ENCODE measurements around the gene CPEB2.

Gene CPEB2

GRCh38 chr4:15104825-15105224 lies 102.5 kb downstream of the CPEB2 start:
- Histone ChIP-seq H3K79me2 (ENCODE audit: insufficient read depth, low read length) (no peaks in the 10 kb centered on the region), H3K4me3 (ENCODE audit: insufficient read depth, low read length, poor library complexity, severe bottlenecking) (no peak overlapping the region), H3K4me2 (ENCODE audit: low read depth, low read length, poor library complexity, severe bottlenecking) (no peak overlapping the region), H4K20me1 (ENCODE audit: low read depth, low read length) (no peaks in the 10 kb centered on the region), H3K9me3 (ENCODE audit: insufficient read depth, low read length) (no peaks in the 10 kb centered on the region), H2AFZ (ENCODE audit: low read depth, low read length, severe bottlenecking) (no peak overlapping the region), H3K27ac (ENCODE audit: low read depth, low read length) (no peak overlapping the region), H3K36me3 (ENCODE audit: low read length) (no peaks in the 10 kb centered on the region), H3K9ac (ENCODE audit: low read length) (no peak overlapping the region), H3F3A (ENCODE audit: insufficient read depth) (no peaks in the 10 kb centered on the region), H3K9me2 (replicated peaks; ENCODE audit: insufficient read depth, low read length) (no peaks in the 10 kb centered on the region), H3K27me3 (ENCODE audit: low read length) (no peaks in the 10 kb centered on the region)
- TF ChIP-seq CTCF (IDR thresholded peaks at IDR 0.05; ENCODE audit: insufficient read depth, low read length, poor library complexity, severe bottlenecking) (no peak), EZH2phosphoT487 (conservative IDR thresholded peaks at IDR 0.05; ENCODE audit: low read length) (no peak)

GRCh38 chr4:15106399-15106798 lies 104.1 kb downstream of the CPEB2 start:
- Histone ChIP-seq H3K4me3 (ENCODE audit: insufficient read depth, low read length, poor library complexity, severe bottlenecking) (no peak overlapping the region), H2AFZ (ENCODE audit: low read depth, low read length, severe bottlenecking) (no peak overlapping the region), H3F3A (ENCODE audit: insufficient read depth) (no peaks in the 10 kb centered on the region), H3K79me2 (ENCODE audit: insufficient read depth, low read length) (no peaks in the 10 kb centered on the region), H3K36me3 (ENCODE audit: low read length) (no peaks in the 10 kb centered on the region), H4K20me1 (ENCODE audit: low read depth, low read length) (no peaks in the 10 kb centered on the region), H3K9ac (ENCODE audit: low read length) (no peak overlapping the region), H3K9me2 (replicated peaks; ENCODE audit: insufficient read depth, low read length) (no peaks in the 10 kb centered on the region), H3K9me3 (ENCODE audit: insufficient read depth, low read length) (no peaks in the 10 kb centered on the region), H3K27ac (ENCODE audit: low read depth, low read length) (no peak overlapping the region), H3K27me3 (ENCODE audit: low read length) (no peaks in the 10 kb centered on the region), H3K4me2 (ENCODE audit: low read depth, low read length, poor library complexity, severe bottlenecking) (no peak overlapping the region)
- TF ChIP-seq EZH2phosphoT487 (conservative IDR thresholded peaks at IDR 0.05; ENCODE audit: low read length): no peak
- no peak for TF ChIP-seq CTCF (IDR thresholded peaks at IDR 0.05; ENCODE audit: insufficient read depth, low read length, poor library complexity, severe bottlenecking)

DNA sequence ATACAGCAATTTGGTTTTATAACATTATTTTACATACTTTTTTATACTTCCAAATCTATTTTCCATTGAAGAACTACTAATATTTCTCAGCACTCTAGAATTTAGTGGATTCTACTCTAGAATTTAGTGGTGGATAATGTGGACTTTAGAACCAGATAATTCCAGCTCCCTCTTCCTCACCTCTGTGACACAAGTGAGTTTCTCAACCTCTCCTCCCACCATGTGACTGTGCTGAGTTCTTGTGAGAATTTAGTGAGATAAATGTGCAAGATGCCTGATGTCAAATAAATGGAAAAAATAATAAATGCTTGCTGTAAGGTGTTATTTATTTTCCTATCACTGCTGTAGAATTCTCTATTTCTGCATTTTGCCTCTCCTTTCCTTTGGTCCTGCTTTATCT lies 107.3 kb downstream of the CPEB2 start:
- Histone ChIP-seq H4K20me1 (ENCODE audit: low read depth, low read length) (no peaks in the 10 kb centered on the region), H3K27ac (ENCODE audit: low read depth, low read length) (no peak overlapping the region), H2AFZ (ENCODE audit: low read depth, low read length, severe bottlenecking) (no peak overlapping the region), H3K9ac (ENCODE audit: low read length) (no peak overlapping the region), H3K27me3 (ENCODE audit: low read length) (no peaks in the 10 kb centered on the region), H3F3A (ENCODE audit: insufficient read depth) (no peaks in the 10 kb centered on the region), H3K79me2 (ENCODE audit: insufficient read depth, low read length) (no peaks in the 10 kb centered on the region), H3K4me3 (ENCODE audit: insufficient read depth, low read length, poor library complexity, severe bottlenecking) (no peak overlapping the region), H3K9me3 (ENCODE audit: insufficient read depth, low read length) (no peaks in the 10 kb centered on the region), H3K4me2 (ENCODE audit: low read depth, low read length, poor library complexity, severe bottlenecking) (no peak overlapping the region), H3K36me3 (ENCODE audit: low read length) (no peaks in the 10 kb centered on the region), H3K9me2 (replicated peaks; ENCODE audit: insufficient read depth, low read length) (no peaks in the 10 kb centered on the region)
- no peak for TF ChIP-seq EZH2phosphoT487 (conservative IDR thresholded peaks at IDR 0.05; ENCODE audit: low read length)
- no peak for TF ChIP-seq CTCF (IDR thresholded peaks at IDR 0.05; ENCODE audit: insufficient read depth, low read length, poor library complexity, severe bottlenecking)

Measured in SU-DHL-6 (cell line).